ENCODE results near the gene GANAB.
"Not testable (repeated sequence)": the region's sequence is repeated elsewhere in the genome, so short reads cannot be mapped to it uniquely, and the experiment has no call there.

GANAB gene

GRCh38 chr11:62666259-62666926 lies 20.0 kb upstream of the GANAB start:
- Histone ChIP-seq H3K36me3 (ENCODE audit: insufficient read depth, low read length) (peaks cover 41% of the 10 kb centered on the region), H3K9me3 (ENCODE audit: insufficient read depth, low read depth, low read length) (no peaks in the 10 kb centered on the region), H3K27ac (ENCODE audit: low read depth, low read length) (peak overlapping the region; percentile 98), H3K4me3 (ENCODE audit: low read length) (peak overlapping the region; percentile 99), H3K4me1 (ENCODE audit: insufficient read depth, low read length) (peaks cover 9% of the 10 kb centered on the region; the same call in 1 of the 2 replicates), H3K27me3 (ENCODE audit: insufficient read depth, low read length) (no peaks in the 10 kb centered on the region), H3K9ac (ENCODE audit: low read depth, low read length) (peak overlapping the region; percentile 100)
- 58% methylated on average over 16 of the region's 16 CpGs for WGBS

GRCh38 chr11:62665599-62666258 lies 19.3 kb upstream of the GANAB start:
- peak overlapping the region; percentile 99 for H3K4me3 ChIP-seq (ENCODE audit: low read length)
- WGBS: 4% methylated on average over 39 of the region's 39 CpGs
- H3K27ac ChIP-seq (ENCODE audit: low read depth, low read length): peak overlapping the region; percentile 98
- H3K9ac ChIP-seq (ENCODE audit: low read depth, low read length): peak overlapping the region; percentile 100
- H3K27me3 ChIP-seq (ENCODE audit: insufficient read depth, low read length): no peaks in the 10 kb centered on the region
- peaks cover 42% of the 10 kb centered on the region for H3K36me3 ChIP-seq (ENCODE audit: insufficient read depth, low read length)
- H3K9me3 ChIP-seq (ENCODE audit: insufficient read depth, low read depth, low read length): no peaks in the 10 kb centered on the region
- H3K4me1 ChIP-seq (ENCODE audit: insufficient read depth, low read length): peaks cover 9% of the 10 kb centered on the region; the same call in 1 of the 2 replicates

- H3K36me3 ChIP-seq (ENCODE audit: insufficient read depth, low read length): peaks cover 42% of the 10 kb centered on the region
- peak within 1 kb of the TSS; percentile 100 for H3K9ac ChIP-seq (ENCODE audit: low read depth, low read length)
- peak within 1 kb of the TSS; percentile 99 for H3K4me3 ChIP-seq (ENCODE audit: low read length)
- no peaks in the 10 kb centered on the region for H3K27me3 ChIP-seq (ENCODE audit: insufficient read depth, low read length)
- H3K27ac ChIP-seq (ENCODE audit: low read depth, low read length): peak within 1 kb of the TSS; percentile 98
- H3K4me1 ChIP-seq (ENCODE audit: insufficient read depth, low read length): peaks cover 9% of the 10 kb centered on the region; the same call in 1 of the 2 replicates
- H3K9me3 ChIP-seq (ENCODE audit: insufficient read depth, low read depth, low read length): no peaks in the 10 kb centered on the region
- WGBS: under 1% methylated on average over 46 of the region's 47 CpGs
Observed at GRCh38 chr11:62665075-62665598, 18.7 kb upstream of the GANAB start, which contains the start of the genes C11orf98 and CSKMT. Gene C11orf98 (minus strand): TSS chr11:62665210. CDS start chr11:62665169, 41 bp downstream. Gene CSKMT (plus strand): TSS chr11:62665312. CDS start chr11:62665880, 568 bp downstream.

- Histone ChIP-seq H3K9me3 (ENCODE audit: insufficient read depth, low read depth, low read length) (no peaks in the 10 kb centered on the region), H3K9ac (ENCODE audit: low read depth, low read length) (peak overlapping the region; percentile 100), H3K27ac (ENCODE audit: low read depth, low read length) (peak overlapping the region; percentile 98), H3K27me3 (ENCODE audit: insufficient read depth, low read length) (no peaks in the 10 kb centered on the region), H3K4me1 (ENCODE audit: insufficient read depth, low read length) (peaks cover 9% of the 10 kb centered on the region; the same call in 1 of the 2 replicates), H3K4me3 (ENCODE audit: low read length) (peak overlapping the region; percentile 99), H3K36me3 (ENCODE audit: insufficient read depth, low read length) (peaks cover 42% of the 10 kb centered on the region)
- WGBS: 2% methylated on average over 36 of the region's 36 CpGs
Observed at GRCh38 chr11:62664405-62665074, 18.1 kb upstream of the GANAB start.

GRCh38 chr11:62656796-62657429 lies 10.5 kb upstream of the GANAB start:
- Histone ChIP-seq H3K4me3 (ENCODE audit: low read length) (no peak overlapping the region), H3K4me1 (ENCODE audit: insufficient read depth, low read length) (no peaks in the 10 kb centered on the region), H3K27me3 (ENCODE audit: insufficient read depth, low read length) (no peaks in the 10 kb centered on the region), H3K36me3 (ENCODE audit: insufficient read depth, low read length) (peaks cover 5% of the 10 kb centered on the region), H3K9me3 (ENCODE audit: insufficient read depth, low read depth, low read length) (no peaks in the 10 kb centered on the region), H3K27ac (ENCODE audit: low read depth, low read length) (no peak overlapping the region), H3K9ac (ENCODE audit: low read depth, low read length) (no peak overlapping the region)
- WGBS: 64% methylated on average over 5 of the region's 5 CpGs

GRCh38 chr11:62654297-62654696 lies 7.9 kb upstream of the GANAB start:
- Histone ChIP-seq H3K27ac (ENCODE audit: low read depth, low read length) (no peak overlapping the region), H3K36me3 (ENCODE audit: insufficient read depth, low read length) (peaks cover 9% of the 10 kb centered on the region), H3K4me3 (ENCODE audit: low read length) (no peak overlapping the region), H3K27me3 (ENCODE audit: insufficient read depth, low read length) (no peaks in the 10 kb centered on the region), H3K9ac (ENCODE audit: low read depth, low read length) (no peak overlapping the region), H3K4me1 (ENCODE audit: insufficient read depth, low read length) (no peaks in the 10 kb centered on the region), H3K9me3 (ENCODE audit: insufficient read depth, low read depth, low read length) (no peaks in the 10 kb centered on the region)
- 97% methylated on average over 11 of the region's 11 CpGs for WGBS

- Histone ChIP-seq H3K27me3 (ENCODE audit: insufficient read depth, low read length) (no peaks in the 10 kb centered on the region), H3K9me3 (ENCODE audit: insufficient read depth, low read depth, low read length) (no peaks in the 10 kb centered on the region), H3K9ac (ENCODE audit: low read depth, low read length) (peak overlapping the region; percentile 87), H3K27ac (ENCODE audit: low read depth, low read length) (peak overlapping the region; percentile 80), H3K4me1 (ENCODE audit: insufficient read depth, low read length) (no peaks in the 10 kb centered on the region), H3K4me3 (ENCODE audit: low read length) (peak overlapping the region; percentile 79), H3K36me3 (ENCODE audit: insufficient read depth, low read length) (peaks cover 25% of the 10 kb centered on the region)
- WGBS: 41% methylated on average over 16 of the region's 16 CpGs
Observed at GRCh38 chr11:62652161-62653006, 6.0 kb upstream of the GANAB start.

GRCh38 chr11:62650283-62650682 lies 3.9 kb upstream of the GANAB start:
- 95% methylated on average over 12 of the region's 12 CpGs for WGBS
- H3K4me1 ChIP-seq (ENCODE audit: insufficient read depth, low read length); H3K9ac ChIP-seq (ENCODE audit: low read depth, low read length); H3K4me3 ChIP-seq (ENCODE audit: low read length); H3K9me3 ChIP-seq (ENCODE audit: insufficient read depth, low read depth, low read length); H3K27me3 ChIP-seq (ENCODE audit: insufficient read depth, low read length); H3K27ac ChIP-seq (ENCODE audit: low read depth, low read length): not testable (repeated sequence)
- peaks cover 25% of the 10 kb centered on the region for H3K36me3 ChIP-seq (ENCODE audit: insufficient read depth, low read length)

GRCh38 chr11:62649486-62649885 lies 3.1 kb upstream of the GANAB start:
- H3K36me3 ChIP-seq (ENCODE audit: insufficient read depth, low read length): peaks cover 29% of the 10 kb centered on the region
- no peak overlapping the region for H3K9ac ChIP-seq (ENCODE audit: low read depth, low read length)
- H3K9me3 ChIP-seq (ENCODE audit: insufficient read depth, low read depth, low read length): no peaks in the 10 kb centered on the region
- H3K4me1 ChIP-seq (ENCODE audit: insufficient read depth, low read length): no peaks in the 10 kb centered on the region
- 95% methylated on average over 11 of the region's 11 CpGs for WGBS
- H3K4me3 ChIP-seq (ENCODE audit: low read length): no peak overlapping the region
- H3K27me3 ChIP-seq (ENCODE audit: insufficient read depth, low read length): no peaks in the 10 kb centered on the region
- H3K27ac ChIP-seq (ENCODE audit: low read depth, low read length): no peak overlapping the region

- 97% methylated on average over 10 of the region's 11 CpGs for WGBS
- no peaks in the 10 kb centered on the region for H3K4me1 ChIP-seq (ENCODE audit: insufficient read depth, low read length)
- no peak overlapping the region for H3K9ac ChIP-seq (ENCODE audit: low read depth, low read length)
- H3K27me3 ChIP-seq (ENCODE audit: insufficient read depth, low read length): no peaks in the 10 kb centered on the region
- no peak overlapping the region for H3K27ac ChIP-seq (ENCODE audit: low read depth, low read length)
- peaks cover 34% of the 10 kb centered on the region for H3K36me3 ChIP-seq (ENCODE audit: insufficient read depth, low read length)
- H3K9me3 ChIP-seq (ENCODE audit: insufficient read depth, low read depth, low read length): no peaks in the 10 kb centered on the region
- no peak overlapping the region for H3K4me3 ChIP-seq (ENCODE audit: low read length)
Observed at GRCh38 chr11:62648967-62649364, 2.6 kb upstream of the GANAB start.

Data from HUES64 (cell line).